Osteoblast (primary cell): ENCODE results near the gene ZNF575. TPM values are rescaled to one million over a fixed set of nuclear protein-coding genes. Genes with fewer than 3 reads are reported as not detected.

Experiments used
- DNase-seq: peaks from one replicate; pipeline ENCODE4 v3.0.0; 2011; ENCODE audit warnings: low spot score, mixed read lengths; ENCODE audit not compliant: insufficient read length; ENCODE audit errors: missing footprints
- H2AFZ ChIP-seq: 2 replicates; pipeline ENCODE4 v1.6.0; 2011; ENCODE audit warnings: mild to moderate bottlenecking, low read length
- H3K27ac ChIP-seq: 2 replicates; pipeline ENCODE4 v1.5.1; 2011; ENCODE audit warnings: mild to moderate bottlenecking, low read depth, low read length, moderate library complexity
- H3K27me3 ChIP-seq: 2 replicates; pipeline ENCODE4 v1.6.0; 2012; ENCODE audit warnings: mild to moderate bottlenecking, control low read depth, inconsistent platforms, low read length, moderate library complexity; ENCODE audit not compliant: insufficient read depth
- H3K36me3 ChIP-seq: 2 replicates; pipeline ENCODE4 v1.5.1; 2011; ENCODE audit warnings: mild to moderate bottlenecking, low read length, control low read depth, moderate library complexity; ENCODE audit not compliant: insufficient read depth
- H3K4me1 ChIP-seq: 2 replicates; pipeline ENCODE4 v1.5.1; 2011; ENCODE audit warnings: mild to moderate bottlenecking, low read length, control low read depth, moderate library complexity; ENCODE audit not compliant: insufficient read depth
- H3K4me2 ChIP-seq: 2 replicates; pipeline ENCODE4 v1.6.0; 2011; ENCODE audit warnings: mild to moderate bottlenecking, low read length; ENCODE audit not compliant: insufficient read depth
- H3K4me3 ChIP-seq: fragments of 200-600 bp; sonication (generic); 3 replicates; pipeline ENCODE4 v1.5.1; 2012; ENCODE audit warnings: mild to moderate bottlenecking, low read length, inconsistent platforms; ENCODE audit not compliant: insufficient read depth
- H3K79me2 ChIP-seq: 2 replicates; pipeline ENCODE4 v1.6.0; 2012; ENCODE audit warnings: mild to moderate bottlenecking, low read length, control low read depth, inconsistent platforms; ENCODE audit not compliant: insufficient read depth
- H3K9me3 ChIP-seq: 2 replicates; pipeline ENCODE4 v1.5.1; 2011; ENCODE audit warnings: low read depth, low read length, control low read depth
- H4K20me1 ChIP-seq: 2 replicates; pipeline ENCODE4 v1.6.0; 2012; ENCODE audit warnings: mild to moderate bottlenecking, low read length, control low read depth; ENCODE audit not compliant: insufficient read depth
- CTCF ChIP-seq: IDR thresholded peaks from 2 replicates; pipeline ENCODE4 v1.5.1; 2011; ENCODE audit warnings: mild to moderate bottlenecking, low read depth, low read length, moderate library complexity; ENCODE audit errors: extremely low read depth
- total RNA-seq: library from RNA; depleted of rRNA; stranded (reverse); fragments of >200 nt; gene quantifications from 2 replicates; pipeline ENCODE4 v1.2.3, GENCODE V29; 2012

The ZNF575 gene
- total RNA-seq, 1 donor = 0.72 TPM

DNA sequence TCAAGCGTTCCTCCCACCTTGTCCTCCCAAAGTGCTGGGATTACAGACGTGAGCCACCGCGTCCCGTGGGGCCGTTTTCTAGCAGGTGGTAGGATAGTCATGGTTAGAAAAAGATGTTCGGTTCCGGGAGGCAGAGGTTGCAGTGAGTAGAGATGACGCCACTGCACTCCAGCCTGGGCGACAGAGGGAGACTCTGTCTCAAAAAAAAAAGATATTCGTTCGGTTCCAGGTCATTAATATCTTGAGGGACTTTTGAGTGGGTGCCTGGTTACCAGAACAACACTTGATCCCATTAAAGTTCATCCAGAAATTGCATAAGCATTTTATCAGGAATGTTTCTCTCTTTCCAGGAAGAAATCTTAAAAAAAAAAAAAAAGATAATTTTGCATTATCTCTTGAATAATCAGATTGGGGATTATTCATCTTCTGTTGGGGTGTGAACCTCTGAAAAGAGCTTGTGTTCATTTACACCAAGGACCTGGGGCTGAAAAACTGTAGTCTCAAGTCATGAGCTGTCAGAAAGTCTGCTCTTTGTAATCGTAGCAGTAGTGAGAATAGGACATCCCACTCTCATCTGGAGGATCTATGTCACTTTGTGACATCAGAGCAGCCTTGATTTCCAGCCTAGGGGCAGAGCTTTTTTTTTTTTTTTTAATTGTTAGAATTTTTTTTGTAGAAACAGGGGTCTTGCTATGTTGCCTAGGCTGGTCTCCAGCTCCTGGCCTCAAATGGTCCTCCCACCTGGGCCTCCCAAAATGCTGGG, 4.9 kb upstream of the ZNF575 start:
- H3K4me3 ChIP-seq = peak overlapping the region; percentile 40
- H3K9me3 ChIP-seq = no peaks in the 10 kb centered on the region
- peak overlapping the region; percentile 95 for H3K4me2 ChIP-seq
- H4K20me1 ChIP-seq = peaks cover 2% of the 10 kb centered on the region
- H2AFZ ChIP-seq = no peak overlapping the region
- no peaks in the 10 kb centered on the region for H3K36me3 ChIP-seq
- no peak for TF ChIP-seq CTCF
- peak; percentile 34 for DNase-seq
- H3K27me3 ChIP-seq = no peaks in the 10 kb centered on the region
- H3K27ac ChIP-seq = peak overlapping the region; percentile 9
- H3K79me2 ChIP-seq = peaks cover 39% of the 10 kb centered on the region
- H3K4me1 ChIP-seq = peaks cover 35% of the 10 kb centered on the region

GRCh38 chr19:43532571-43532961, 422 bp upstream of the ZNF575 start:
- H3K27ac ChIP-seq = peak overlapping the region; percentile 36
- H3K9me3 ChIP-seq = no peaks in the 10 kb centered on the region
- peaks cover 6% of the 10 kb centered on the region for H4K20me1 ChIP-seq
- peaks cover 4% of the 10 kb centered on the region for H3K36me3 ChIP-seq
- peak overlapping the region; percentile 76 for H3K4me3 ChIP-seq
- H3K27me3 ChIP-seq = no peaks in the 10 kb centered on the region
- peak; percentile 91 for DNase-seq
- TF ChIP-seq CTCF = no peak
- peaks cover 25% of the 10 kb centered on the region for H3K4me1 ChIP-seq
- peak overlapping the region; percentile 95 for H2AFZ ChIP-seq
- H3K79me2 ChIP-seq = no peaks in the 10 kb centered on the region
- peak overlapping the region; percentile 81 for H3K4me2 ChIP-seq

DNA sequence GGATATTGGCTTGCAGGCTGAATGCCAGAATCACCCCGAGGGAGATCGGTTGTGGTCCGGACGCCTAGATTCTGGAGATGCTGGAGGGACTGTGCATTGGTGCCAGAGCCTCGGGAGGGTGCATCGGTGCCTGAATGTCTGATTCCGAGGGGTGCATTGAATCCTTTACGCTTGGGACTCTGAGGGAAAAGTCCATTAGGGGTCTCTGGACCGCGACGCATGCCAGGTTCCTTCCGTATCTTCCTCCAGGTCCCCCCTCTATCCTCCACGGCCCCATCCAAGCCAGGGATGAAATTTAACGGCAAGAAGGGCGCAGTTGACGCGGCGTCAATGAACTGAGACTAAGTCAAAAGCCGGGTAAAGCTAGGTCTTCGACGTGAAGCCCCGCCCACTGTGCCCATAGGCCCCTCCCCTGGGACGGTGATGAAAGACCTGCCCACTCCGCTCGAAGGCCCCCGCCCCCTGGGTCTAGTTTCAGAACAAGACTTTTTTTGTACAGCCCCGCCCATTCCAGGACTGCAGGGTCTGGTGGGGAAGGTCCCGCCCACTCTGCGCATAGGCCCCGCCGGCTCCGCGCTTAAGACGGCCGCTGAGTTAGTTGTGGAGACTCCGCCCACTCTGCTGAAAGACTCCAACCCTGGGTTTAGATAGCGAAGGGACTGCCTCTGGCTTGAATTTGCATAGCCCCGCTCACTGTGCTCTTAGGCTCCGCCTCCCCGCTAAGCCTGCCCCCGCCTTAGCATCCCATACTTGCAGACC, 737 bp downstream of the ZNF575 start:
- Histone ChIP-seq H3K4me2 (peak overlapping the region; percentile 81), H4K20me1 (peaks cover 6% of the 10 kb centered on the region), H3K27me3 (no peaks in the 10 kb centered on the region), H3K36me3 (peaks cover 15% of the 10 kb centered on the region), H3K27ac (peak overlapping the region; percentile 36), H2AFZ (peak overlapping the region; percentile 81), H3K4me1 (peaks cover 20% of the 10 kb centered on the region), H3K9me3 (no peaks in the 10 kb centered on the region), H3K4me3 (peak overlapping the region; percentile 76), H3K79me2 (no peaks in the 10 kb centered on the region)
- DNase-seq = peak; percentile 100
- no peak for TF ChIP-seq CTCF

- TF ChIP-seq CTCF = no peak
- no peaks in the 10 kb centered on the region for H3K79me2 ChIP-seq
- peak overlapping the region; percentile 52 for H3K27ac ChIP-seq
- H3K4me2 ChIP-seq = peak overlapping the region; percentile 81
- H3K4me3 ChIP-seq = peak overlapping the region; percentile 76
- no peak for DNase-seq
- no peaks in the 10 kb centered on the region for H3K27me3 ChIP-seq
- H4K20me1 ChIP-seq = peaks cover 6% of the 10 kb centered on the region
- H3K9me3 ChIP-seq = no peaks in the 10 kb centered on the region
- peak overlapping the region; percentile 72 for H2AFZ ChIP-seq
- H3K36me3 ChIP-seq = peaks cover 21% of the 10 kb centered on the region
- H3K4me1 ChIP-seq = peaks cover 20% of the 10 kb centered on the region
These were observed 1.4 kb downstream of the ZNF575 start for GRCh38 chr19:43534305-43534815.
